ENCODE data around the gene ABCC6. TPM values are rescaled to one million over a fixed set of nuclear protein-coding genes. Genes with fewer than 3 reads are reported as not detected.
"Not testable (repeated sequence)": the region's sequence is repeated elsewhere in the genome, so short reads cannot be mapped to it uniquely, and the experiment has no call there.

ABCC6 gene
- total RNA-seq, 1 experiment from 2014 or later = 0.52 TPM

DNA sequence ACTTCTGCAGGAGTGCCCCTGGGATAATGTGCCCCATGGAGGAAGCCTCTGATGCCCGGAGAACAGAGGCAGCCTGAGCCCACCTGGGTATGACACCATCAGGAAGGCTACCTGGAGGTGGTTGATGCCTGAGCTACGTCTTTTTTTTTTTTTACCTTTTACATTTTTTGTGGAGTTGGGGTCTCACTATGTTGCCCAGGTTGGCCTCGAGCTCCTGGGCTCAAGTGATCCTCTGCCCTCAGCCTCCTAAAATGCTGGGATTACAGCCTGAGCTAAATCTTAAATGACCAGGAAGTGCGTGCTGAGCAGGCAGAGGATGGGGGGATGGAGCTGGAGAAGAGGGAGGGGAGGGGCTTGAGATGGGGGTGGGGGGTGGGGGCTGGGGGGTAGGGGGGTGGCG, 32.7 kb downstream of the ABCC6 start:
- no peak for DNase-seq (ENCODE audit: low read depth)

DNA sequence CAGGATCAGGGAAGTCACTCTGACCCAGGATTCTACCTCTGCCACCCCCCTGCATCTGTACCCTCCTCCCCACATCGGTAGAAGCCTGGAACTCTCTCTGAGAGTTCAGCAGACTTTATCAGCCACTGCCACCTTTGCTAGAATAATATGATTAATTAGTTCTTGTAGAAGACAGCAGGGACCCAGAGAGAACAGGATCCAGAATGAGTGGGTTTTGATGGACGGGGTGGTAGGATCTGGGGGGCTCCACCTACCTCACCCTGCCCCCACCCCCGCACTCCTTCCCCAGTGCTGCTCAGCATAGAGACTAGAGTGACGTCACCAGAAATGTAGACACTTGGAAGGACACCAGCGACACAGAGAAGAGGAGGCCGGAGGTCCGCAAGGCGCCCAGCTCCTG, 33.5 kb downstream of the ABCC6 start:
- DNase-seq (ENCODE audit: low read depth) = no peak

DNA sequence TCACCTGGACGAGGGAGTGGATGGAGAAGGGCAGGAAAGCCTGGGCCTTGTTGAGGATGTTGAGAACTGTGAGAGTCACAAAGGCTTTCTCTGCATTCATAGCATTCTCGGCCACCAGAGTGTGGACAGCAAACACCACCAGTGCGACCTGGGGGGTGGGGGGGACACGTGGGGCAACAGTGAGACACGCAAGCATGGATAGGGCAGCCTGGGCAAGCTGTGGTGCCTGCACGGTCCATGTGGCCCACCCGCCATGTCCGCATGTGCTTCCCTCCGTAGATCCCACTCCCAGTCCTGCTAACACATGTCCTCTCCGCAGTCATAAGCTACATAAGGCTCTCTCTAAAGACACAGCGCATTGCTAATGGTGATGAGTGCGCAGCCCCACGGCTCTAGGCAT, 34.5 kb downstream of the ABCC6 start:
- DNase-seq (ENCODE audit: low read depth) = no peak

DNA sequence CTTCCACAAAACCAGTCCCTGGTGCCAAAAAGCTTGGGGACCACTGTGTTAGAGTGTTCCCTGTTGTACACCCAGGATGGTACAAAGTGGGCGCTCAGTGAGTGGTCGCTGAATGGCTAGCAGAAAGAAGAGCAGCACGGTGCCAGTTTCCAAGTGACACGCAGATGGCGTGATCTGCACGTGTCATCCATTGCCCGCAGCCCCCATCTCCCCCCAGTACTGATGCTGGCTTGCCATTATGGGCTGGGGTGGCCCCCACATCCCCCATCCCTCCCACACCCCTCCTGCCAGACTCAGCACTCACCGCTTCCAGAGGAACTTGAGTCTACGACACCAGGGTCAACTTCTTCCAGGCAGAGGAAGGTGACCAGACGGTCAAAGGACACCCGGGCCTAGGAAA, 36.5 kb downstream of the ABCC6 start:
- DNase-seq (ENCODE audit: low read depth) = no peak

DNA sequence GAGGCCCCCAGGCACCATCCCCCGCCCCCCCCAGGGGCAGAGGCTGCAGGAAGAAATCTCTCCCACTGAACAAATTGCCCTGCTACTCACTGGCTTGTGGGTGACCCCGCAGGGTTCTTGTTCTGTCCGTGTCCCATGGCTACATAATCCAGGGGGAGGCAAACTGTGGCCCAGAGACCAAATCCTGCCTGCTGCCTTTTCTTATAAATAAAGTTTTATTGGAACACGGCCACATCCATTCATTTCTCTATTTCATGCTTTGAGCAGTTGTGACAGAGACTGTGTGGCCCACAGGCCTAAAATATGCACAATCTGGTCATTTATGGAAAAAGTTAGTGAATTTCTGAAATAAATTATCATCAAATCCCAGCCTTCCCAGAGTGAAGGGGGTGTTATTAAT, 38.2 kb downstream of the ABCC6 start:
- DNase-seq (ENCODE audit: low read depth) = no peak

DNA sequence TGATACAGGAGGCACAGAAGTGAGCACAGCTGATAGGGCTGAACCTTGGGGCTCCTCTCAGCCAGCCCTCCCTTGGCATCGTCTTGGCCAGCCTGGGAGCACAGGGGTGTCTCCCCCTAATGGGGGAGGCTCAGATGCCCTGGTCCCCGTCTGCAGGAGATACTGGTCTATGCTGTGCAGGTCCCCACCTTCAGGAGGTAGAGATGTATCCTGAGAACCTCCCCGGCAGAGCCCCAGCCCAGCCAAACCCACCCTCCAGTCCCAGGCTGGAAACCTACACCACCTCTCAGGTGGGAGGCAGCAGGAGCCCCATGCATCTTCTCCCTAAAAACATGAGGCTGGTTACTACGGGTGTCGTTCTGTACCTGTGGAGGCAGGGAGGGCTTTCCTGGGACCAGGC, 38.7 kb downstream of the ABCC6 start:
- no peak for DNase-seq (ENCODE audit: low read depth)

DNA sequence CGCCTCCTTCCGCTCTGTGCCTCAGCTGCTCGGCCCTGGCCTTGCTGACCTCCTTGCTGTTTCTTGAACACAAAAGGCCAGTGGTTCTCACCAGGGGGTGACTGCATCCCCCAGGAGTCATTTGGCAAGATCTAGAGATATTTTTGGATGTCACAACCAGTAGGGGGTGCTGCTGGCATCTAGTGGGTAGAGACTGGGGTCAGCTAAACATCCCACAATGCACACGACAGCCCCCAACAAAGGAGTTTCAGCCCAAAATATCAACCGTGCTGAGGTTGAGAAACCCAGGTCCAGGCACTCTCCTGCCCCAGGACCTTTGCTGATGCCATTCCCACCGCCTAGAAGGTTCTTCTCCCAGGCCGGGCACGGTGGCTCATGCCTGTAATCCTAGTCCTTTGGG, 39.7 kb downstream of the ABCC6 start:
- DNase-seq (ENCODE audit: low read depth) = no peak

DNA sequence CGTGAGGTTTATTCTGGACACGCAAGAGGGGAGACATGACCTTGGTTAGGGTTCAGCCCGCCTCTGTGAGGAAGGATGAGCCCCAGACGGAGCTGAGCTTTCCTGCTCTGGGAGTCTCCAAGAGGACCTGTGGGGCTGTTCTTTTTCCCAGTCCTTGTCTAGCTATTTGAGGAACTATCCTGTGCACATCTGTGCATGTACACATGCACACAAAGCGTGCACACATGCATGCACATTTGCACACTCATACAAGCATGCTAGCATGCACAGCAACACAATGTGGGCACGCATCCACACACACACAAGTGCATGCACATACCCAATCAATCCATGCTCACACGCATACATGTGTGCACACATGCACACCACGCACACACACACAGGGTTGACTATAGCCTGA, 40.4 kb downstream of the ABCC6 start:
- DNase-seq (ENCODE audit: low read depth) = no peak

DNA sequence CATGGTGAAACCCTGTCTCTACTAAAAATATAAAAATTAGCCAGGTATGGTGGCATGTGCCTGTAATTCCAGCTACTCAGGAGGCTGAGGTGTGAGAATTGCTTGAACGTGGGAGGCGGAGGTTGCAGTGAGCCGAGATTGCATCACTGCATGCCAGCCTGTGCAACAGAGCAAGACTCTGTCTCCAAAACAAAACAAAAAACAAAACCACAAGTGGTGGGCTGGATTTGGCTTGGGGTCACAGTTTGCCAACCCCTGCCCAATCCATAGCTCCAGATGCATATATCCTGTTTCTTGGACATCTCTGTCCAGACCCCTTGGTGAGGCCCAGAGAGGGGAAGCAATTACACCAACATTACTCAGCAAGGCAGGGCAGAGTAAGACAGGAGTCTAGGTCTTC, 41.5 kb downstream of the ABCC6 start:
- not testable (repeated sequence) for DNase-seq (ENCODE audit: low read depth)

DNA sequence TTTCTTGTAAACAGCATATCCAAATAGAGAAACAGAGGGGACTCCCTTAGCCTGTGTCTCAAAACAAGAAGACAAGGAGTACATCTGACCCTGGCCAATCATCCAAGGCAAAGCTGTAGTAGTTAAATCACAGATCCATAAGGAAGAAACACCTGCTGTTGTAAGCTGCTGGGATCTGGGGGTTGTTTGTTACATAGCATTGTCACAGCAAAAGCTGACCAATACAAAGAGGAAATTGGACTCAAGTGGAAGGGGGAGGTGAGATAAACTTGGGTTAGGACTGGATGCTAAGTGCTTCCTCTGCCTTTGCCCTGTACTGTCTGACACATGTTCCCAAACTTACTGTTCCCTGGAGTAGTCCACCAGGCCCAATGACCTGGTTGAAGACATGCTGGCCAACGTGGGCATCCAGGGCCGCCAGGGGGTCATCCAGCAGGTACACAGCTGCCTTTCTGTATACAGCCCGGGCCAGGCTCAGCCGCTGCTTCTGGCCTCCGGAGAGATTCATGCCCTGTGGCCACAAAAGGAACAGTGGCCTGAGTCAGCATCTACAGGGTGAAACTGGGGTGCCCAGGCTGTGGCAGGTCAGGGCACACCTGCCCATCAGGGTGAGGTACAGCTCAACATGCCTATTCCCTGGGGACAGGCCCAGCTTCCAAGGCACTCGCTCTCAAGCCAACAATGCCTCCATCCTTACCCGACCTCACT, 44.7 kb downstream of the ABCC6 start:
- DNase-seq (ENCODE audit: low read depth) = no peak

DNA sequence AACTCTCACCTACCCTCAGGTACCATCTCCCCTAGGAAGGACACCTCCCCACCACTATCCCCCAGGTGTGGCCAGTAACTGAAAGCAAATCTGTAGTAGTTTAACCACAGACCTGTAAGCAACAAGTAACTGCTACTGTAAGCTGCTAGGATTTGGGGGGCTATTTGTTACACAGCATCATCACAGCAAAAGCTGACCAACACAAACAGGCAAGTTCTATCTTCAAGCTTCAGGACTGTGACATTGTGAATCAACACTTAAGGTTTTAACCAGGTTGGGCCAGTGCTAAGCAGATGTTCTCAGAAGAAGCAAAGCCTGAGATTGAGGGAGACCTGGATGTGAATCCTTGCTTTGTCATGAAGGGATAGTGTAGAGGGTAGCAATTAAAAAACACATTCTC, 47.0 kb downstream of the ABCC6 start:
- no peak for DNase-seq (ENCODE audit: low read depth)

DNA sequence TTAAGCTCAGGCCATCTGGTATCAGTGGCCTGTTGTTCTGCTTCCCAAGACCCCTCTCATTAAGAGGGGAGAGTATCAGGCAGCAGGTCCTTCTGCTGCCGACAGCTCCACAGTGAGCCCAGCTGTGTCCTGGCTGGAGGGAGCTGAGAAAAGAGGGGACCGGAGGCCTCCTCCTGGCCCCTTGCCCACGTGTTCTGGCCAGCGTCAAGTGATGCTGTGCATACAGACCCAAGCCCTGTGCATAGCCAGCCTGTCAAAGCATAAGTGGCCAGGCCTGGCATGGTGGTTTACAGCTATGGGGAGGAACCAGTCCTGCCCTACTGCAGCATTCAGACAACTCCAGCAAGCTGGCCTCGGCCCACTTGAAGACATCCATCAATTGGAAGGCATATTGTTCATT, 48.0 kb downstream of the ABCC6 start:
- no peak for DNase-seq (ENCODE audit: low read depth)

DNA sequence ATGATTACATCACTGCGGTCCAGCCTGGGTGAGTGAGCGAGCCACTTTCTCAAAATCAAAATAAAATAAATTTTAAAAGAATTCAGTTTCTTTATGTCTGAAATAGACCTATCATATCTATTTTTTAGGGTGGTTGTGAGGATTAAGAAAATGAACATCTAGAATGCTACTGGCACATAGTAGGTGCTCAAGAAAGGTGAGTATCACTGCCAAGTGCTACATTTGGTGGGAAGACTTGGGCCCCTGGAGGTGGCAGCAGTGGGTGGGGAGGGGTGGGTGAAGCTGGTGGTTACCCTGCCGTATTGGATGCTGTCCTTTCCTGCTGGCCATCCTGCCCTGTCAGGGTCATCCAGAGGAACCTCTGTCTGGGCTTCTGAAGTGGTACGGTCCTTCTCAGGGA, 50.3 kb downstream of the ABCC6 start:
- no peak for DNase-seq (ENCODE audit: low read depth)

DNA sequence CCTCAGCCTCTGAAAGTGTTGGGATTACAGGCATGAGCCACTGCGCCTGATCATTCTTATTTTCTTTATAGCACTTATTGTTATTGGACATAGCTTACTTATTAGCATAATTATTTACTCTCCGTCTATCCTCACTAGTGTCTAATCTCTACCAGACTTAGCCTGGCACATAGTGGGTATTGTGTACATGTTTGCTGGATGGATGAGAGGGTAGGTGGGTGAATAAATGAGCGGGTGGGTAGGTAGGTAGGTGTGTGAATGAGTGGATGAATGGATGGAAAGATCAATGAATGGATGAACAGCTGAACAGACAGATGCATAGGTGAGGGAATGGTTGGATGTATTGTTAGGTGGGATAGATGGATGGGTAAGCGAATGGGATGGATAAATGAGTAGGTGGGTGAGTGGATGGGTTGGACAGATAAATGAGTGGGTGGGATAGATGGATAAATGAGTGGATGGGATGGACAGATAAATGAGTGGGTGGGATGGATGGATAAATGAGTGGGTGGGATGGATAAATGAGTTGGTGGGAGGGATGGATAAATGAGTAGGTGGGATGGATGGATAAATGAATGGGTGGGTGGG, 51.9 kb downstream of the ABCC6 start:
- DNase-seq (ENCODE audit: low read depth) = no peak

DNA sequence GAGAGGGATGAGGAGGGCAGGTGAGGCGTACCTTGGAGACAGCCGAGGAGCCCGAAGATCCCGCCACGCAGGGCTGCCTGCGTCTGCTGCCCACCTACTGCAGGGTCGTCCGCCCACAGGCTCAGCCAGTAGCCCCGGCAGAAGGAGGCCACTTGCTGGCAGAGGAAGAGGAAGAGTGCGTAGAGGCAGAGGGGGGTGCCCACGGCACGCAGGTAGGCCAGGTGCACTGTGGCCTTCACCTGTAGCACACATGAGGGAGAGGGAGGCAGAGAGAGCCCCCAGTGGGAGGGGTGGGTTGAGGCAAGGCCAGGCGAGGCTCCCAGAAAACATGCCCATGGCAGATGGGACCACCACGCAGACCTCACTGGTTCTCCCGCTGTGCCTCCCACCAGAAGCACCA, 53.7 kb downstream of the ABCC6 start:
- no peak for DNase-seq (ENCODE audit: low read depth)

DNA sequence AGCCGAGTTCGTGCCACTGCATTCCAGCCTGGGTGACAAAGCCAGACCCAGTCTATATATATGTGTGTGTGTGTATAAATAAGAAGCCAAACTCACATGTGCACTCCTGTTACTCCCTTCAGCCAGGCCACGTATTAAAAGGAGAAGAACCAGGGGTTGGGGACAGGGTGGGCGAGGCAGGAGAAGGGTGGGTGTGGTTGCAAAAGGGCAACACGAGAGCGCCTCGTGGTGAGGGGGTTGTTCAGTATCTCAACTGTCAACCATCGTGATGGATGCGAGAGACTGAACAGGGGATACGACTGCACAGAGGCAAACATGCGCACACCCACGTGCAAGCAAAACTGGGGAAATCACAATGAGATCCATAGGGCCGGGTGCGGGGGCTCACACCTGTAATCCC, 54.9 kb downstream of the ABCC6 start:
- no peak for DNase-seq (ENCODE audit: low read depth)

DNA sequence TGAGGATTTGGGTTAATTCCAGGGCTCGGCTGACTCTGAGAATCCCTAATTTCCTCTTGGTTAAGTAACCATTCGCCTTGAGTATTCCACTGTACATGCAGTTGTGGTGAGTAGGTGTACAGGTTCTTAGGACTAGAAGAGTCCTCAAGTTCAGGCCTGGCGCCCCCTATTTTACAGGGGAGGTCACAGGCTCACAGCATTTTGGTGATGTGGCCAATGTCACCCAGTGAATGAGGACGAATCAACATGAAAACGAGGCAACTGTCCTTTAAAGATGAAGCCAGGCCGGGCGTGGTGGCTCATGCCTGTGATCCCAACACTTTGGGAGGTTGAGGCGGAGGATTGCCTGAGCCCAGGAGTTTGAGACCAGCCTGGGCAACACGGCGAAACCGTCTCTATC, 55.4 kb downstream of the ABCC6 start:
- no peak for DNase-seq (ENCODE audit: low read depth)

DNA sequence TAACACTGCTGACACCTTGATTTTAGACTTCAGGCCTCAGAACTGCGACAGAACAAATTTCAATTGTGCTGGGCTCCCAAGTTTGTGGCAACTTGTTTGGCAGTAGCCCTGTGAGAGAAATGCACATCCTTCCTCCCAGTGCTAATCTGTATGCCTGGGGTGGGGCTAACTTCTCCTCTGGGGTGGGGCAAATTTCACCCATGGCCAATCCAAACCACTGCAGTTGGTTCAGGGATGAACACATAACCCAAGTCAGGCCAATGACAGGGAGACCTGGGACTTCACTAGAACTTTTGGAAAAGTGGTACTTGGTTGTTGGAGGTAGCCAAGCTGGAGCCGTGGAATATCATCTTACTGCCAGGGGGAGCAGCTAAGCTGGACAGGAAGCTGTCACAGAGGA, 56.3 kb downstream of the ABCC6 start:
- no peak for DNase-seq (ENCODE audit: low read depth)

DNA sequence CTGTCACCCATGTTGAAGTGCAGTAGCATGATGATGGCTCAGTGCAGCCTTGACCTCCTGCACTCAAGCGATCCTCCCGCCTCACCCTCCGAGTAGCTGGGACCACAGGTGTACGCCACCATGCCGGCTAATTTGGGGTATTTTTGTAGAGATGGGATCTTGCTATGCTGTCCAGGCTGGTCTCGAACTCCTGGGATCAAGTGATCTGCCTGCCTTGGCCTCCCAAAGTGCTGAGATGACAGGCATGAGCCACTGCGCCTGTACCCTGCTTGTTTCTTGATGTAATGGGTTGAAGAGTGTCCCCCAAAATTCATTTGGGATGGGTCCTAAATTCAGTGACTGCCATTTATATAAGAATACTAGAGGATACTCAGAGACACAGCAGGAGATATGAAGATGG, 57.2 kb downstream of the ABCC6 start:
- DNase-seq (ENCODE audit: low read depth) = no peak

DNA sequence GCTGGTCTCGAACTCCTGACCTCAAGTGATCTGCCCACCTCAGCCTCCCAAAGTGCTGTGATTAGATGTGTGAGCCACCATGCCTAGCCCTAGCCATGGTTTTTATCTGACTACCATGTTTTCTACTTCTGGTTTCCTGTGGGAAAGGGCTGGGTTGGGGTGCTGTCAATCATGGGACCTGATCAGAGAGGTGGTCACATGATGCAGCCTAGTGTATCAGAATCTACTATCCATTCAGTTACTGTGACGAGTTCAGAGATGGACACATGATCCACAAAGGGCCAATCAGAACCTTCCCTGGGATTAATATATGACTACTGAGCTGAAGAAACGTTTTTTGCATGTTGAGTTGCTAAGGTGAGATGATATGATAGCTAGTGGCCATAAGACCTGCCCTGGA, 59.1 kb downstream of the ABCC6 start:
- no peak for DNase-seq (ENCODE audit: low read depth)

DNA sequence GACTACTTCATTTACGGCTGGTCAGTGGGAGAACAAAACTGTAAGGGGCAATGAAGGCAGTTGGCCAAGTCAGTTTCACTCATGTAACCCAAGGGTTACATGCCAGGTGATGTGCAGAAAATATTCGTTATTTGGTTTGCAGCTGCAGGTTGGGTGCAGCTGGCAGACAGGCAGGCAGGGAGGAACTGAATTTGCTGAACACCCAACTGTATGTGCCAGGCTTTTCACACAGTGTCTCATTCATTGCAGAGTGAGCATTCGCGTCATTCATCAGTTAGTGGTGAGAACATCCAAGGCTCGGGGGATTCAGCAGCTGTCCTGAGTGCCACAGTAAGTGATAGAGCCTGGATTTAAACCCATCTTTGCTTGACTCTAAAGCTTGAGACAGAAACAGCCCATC, 59.7 kb downstream of the ABCC6 start:
- peak; percentile 27 for DNase-seq (ENCODE audit: low read depth)

DNA sequence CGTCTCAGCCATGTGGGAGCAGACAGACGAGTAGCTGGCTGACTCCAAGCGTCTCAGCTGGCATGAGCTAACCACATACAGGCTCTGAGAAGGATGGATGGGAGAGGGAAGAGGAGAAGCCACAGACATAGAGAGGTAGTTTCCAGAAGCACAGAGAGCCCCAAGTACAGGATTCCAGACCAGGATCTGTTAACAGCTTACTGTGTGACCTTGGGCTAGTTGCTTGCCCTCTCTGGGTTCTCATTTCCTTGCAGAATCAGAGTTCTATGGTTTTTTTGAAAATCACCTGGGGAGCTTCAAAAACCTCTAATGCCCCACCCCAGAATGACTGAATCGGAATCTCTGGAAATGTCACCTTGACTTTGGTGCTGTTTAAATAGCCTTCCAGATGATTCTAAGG, 60.2 kb downstream of the ABCC6 start:
- DNase-seq (ENCODE audit: low read depth) = no peak

DNA sequence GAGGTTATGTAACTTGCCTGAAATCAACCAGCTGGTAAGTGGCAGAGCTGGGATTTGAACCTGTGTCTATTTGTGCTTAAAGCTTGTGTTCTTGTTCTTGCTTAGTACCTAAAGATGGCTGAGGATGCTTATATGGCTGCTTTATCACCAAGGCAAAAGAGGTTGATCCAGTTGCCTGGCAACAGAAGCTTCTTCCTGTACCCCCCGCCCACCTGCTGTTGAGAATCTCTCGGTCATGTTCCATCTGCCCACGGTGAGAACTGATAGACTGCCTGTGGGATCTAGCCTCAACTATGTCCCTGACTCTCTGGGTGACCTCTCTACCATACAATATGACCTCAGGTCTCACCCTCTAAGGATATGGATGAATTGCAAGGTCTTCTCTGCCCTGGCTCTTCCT, 60.7 kb downstream of the ABCC6 start:
- no peak for DNase-seq (ENCODE audit: low read depth)

DNA sequence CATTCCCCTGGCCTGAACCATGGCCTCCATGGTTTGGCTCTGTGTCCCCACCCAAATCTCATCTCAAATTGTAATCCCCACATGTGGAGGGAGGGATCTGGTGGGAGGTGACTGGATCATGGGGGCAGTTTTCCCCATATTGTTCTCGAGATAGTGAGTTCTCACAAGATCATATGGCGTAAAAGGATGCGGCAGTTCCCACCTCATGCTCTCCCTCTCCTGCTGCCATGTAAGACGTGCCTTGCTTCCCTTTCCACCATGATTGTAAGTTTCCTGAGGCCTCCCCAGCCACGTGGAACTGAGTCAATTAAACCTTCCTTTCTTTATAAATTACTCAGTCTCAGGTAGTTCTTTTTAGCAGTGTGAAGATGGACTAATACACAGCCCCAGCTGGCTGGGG, 61.5 kb downstream of the ABCC6 start:
- DNase-seq (ENCODE audit: low read depth) = not testable (repeated sequence)
